ENCODE results near the gene MLLT11.
"Not testable (repeated sequence)": the region's sequence is repeated elsewhere in the genome, so short reads cannot be mapped to it uniquely, and the experiment has no call there.

Gene MLLT11

DNA sequence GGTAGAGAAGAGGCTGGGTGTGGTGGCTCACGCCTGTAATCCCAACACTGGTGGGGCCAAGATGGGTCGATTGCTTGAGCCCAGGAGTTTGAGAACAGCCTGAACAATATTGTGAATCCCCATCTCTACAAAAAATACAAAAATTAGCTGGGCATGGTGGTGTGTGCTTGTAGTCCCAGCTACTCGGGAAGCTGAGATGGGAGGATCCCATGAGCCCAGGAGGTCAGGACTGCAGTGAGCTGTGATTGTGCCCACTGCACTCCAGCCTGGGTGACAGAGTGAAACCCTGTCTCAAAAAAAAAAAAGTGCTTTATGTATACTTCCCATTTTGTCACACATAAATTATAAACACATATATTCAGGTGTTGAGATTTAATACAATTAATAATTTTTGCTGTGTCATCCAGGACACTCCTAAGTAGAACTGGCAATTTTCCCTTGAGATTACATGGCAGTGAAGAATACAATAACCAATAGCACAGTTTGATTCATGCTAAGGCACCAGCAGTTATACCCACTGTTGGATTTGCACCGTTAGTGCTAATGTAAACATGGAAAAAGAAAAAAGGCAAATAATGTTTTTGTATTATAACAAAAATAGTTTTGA lies 25.9 kb downstream of the MLLT11 start:
- Histone ChIP-seq H3K9me3 (ENCODE audit: severe bottlenecking) (peaks cover 4% of the 10 kb centered on the region), H3K27ac (no peak overlapping the region), H3K36me3 (peaks cover 7% of the 10 kb centered on the region), H3K27me3 (ENCODE audit: insufficient read depth, low read depth, severe bottlenecking) (no peaks in the 10 kb centered on the region), H3K4me3 (ENCODE audit: low read depth, low read length) (no peak overlapping the region)
- peak; percentile 6 for DNase-seq
- TF ChIP-seq, protein P1, sequence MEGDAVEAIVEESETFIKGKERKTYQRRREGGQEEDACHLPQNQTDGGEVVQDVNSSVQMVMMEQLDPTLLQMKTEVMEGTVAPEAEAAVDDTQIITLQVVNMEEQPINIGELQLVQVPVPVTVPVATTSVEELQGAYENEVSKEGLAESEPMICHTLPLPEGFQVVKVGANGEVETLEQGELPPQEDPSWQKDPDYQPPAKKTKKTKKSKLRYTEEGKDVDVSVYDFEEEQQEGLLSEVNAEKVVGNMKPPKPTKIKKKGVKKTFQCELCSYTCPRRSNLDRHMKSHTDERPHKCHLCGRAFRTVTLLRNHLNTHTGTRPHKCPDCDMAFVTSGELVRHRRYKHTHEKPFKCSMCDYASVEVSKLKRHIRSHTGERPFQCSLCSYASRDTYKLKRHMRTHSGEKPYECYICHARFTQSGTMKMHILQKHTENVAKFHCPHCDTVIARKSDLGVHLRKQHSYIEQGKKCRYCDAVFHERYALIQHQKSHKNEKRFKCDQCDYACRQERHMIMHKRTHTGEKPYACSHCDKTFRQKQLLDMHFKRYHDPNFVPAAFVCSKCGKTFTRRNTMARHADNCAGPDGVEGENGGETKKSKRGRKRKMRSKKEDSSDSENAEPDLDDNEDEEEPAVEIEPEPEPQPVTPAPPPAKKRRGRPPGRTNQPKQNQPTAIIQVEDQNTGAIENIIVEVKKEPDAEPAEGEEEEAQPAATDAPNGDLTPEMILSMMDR (IDR thresholded peaks at IDR 0.05; ENCODE audit: low read depth, low read length): no peak

GRCh38 chr1:151097426-151097825 lies 37.2 kb downstream of the MLLT11 start:
- not testable (repeated sequence) for H3K4me3 ChIP-seq (ENCODE audit: low read depth, low read length); H3K27me3 ChIP-seq (ENCODE audit: insufficient read depth, low read depth, severe bottlenecking); H3K36me3 ChIP-seq; DNase-seq; H3K9me3 ChIP-seq (ENCODE audit: severe bottlenecking); H3K27ac ChIP-seq

DNA sequence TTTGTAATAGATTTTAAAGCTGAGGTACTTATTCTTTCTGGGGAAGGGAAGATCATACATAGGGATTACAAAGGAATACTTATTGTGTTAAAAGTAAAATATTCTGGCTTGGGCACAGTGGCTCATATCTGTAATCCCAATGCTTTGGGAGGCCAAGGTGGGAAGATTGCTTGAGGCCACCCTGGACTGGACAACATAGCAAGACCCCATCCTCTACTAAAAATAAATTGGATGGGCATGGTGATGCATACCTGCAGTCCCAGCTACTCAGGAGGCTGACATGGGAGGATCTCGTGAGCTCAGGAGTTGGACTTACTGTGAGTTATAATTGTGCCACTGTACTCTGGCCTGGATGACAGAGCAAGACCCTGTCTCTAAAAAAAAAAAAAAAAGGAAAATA lies 37.9 kb downstream of the MLLT11 start:
- H3K9me3 ChIP-seq (ENCODE audit: severe bottlenecking): no peaks in the 10 kb centered on the region
- H3K36me3 ChIP-seq: peaks cover 7% of the 10 kb centered on the region; the same call in 1 of the 2 replicates
- H3K27ac ChIP-seq: no peak overlapping the region
- H3K27me3 ChIP-seq (ENCODE audit: insufficient read depth, low read depth, severe bottlenecking): no peaks in the 10 kb centered on the region
- no peak overlapping the region for H3K4me3 ChIP-seq (ENCODE audit: low read depth, low read length)
- DNase-seq: no peak
- TF ChIP-seq, protein P1 (IDR thresholded peaks at IDR 0.05; ENCODE audit: low read depth, low read length): no peak

DNA sequence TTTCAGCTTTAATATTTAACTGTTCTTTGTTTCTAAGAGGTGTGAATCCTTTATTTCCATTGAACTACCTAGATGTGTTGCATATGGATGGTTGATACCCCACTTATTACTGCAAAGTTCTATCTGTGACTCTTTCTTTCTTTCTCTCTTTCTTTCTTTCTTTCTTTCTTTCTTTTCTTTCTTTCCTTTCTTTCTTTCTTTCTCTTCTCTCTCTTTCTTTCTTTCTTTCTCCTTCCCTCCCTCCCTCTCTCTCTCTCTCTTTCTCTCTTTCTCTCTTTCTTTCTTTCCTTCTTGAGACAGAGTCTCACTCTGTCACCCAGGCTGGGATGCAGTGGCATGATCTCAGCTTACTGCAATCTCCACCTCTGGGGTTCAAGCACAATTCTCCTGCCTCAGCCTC lies 44.4 kb downstream of the MLLT11 start:
- no peak overlapping the region for H3K4me3 ChIP-seq (ENCODE audit: low read depth, low read length)
- no peaks in the 10 kb centered on the region; the same call in 1 of the 2 replicates for H3K36me3 ChIP-seq
- no peak for DNase-seq
- no peak overlapping the region for H3K27ac ChIP-seq
- no peaks in the 10 kb centered on the region for H3K9me3 ChIP-seq (ENCODE audit: severe bottlenecking)
- TF ChIP-seq, protein P1 (IDR thresholded peaks at IDR 0.05; ENCODE audit: low read depth, low read length): no peak
- no peaks in the 10 kb centered on the region for H3K27me3 ChIP-seq (ENCODE audit: insufficient read depth, low read depth, severe bottlenecking)

DNA sequence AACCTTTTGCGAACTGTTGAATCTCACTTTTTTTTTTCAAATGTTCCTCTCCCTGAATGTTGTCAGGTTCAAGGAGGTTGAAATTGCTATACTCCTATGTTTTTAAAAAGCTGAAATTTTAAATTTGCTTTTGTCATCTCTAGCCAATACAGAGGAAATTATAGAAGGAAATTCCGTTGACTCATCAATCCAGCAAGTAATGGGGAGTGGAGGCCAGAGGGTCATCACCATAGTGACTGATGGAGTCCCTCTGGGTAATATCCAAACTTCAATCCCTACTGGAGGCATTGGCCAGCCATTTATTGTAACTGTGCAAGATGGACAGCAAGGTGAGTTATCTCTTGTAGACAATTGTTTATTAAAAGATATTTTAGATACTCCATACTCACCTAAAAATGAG lies 46.7 kb downstream of the MLLT11 start:
- TF ChIP-seq, protein P1 (IDR thresholded peaks at IDR 0.05; ENCODE audit: low read depth, low read length): no peak
- Histone ChIP-seq H3K27me3 (ENCODE audit: insufficient read depth, low read depth, severe bottlenecking) (no peaks in the 10 kb centered on the region), H3K27ac (no peak overlapping the region), H3K4me3 (ENCODE audit: low read depth, low read length) (no peak overlapping the region), H3K9me3 (ENCODE audit: severe bottlenecking) (no peaks in the 10 kb centered on the region), H3K36me3 (no peaks in the 10 kb centered on the region; the same call in 1 of the 2 replicates)
- DNase-seq: no peak

DNA sequence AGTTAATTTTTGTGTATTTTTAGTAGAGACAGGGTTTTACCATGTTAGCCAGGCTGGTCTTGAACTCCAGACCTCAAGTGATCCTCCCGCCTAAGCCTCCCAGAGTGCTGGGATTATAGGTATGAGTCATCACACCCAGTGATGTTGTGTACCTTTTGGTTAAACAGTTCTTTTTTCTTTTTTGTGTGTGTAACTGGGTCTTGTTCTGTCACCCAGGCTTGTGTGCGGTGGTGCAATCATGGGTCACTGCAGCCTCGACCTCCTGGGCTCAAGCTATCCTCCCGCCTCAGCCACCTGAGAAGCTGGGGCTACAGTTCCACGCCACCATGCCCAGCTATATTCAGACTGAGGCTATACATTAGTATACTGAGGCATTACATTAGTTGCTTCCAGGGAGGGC lies 48.1 kb downstream of the MLLT11 start:
- DNase-seq: no peak
- H3K27ac ChIP-seq: no peak overlapping the region
- no peaks in the 10 kb centered on the region for H3K27me3 ChIP-seq (ENCODE audit: insufficient read depth, low read depth, severe bottlenecking)
- H3K9me3 ChIP-seq (ENCODE audit: severe bottlenecking): no peaks in the 10 kb centered on the region
- no peaks in the 10 kb centered on the region; the same call in 1 of the 2 replicates for H3K36me3 ChIP-seq
- H3K4me3 ChIP-seq (ENCODE audit: low read depth, low read length): no peak overlapping the region
- TF ChIP-seq, protein P1 (IDR thresholded peaks at IDR 0.05; ENCODE audit: low read depth, low read length): no peak

Measured in WERI-Rb-1 (cell line).